GM18508 (cell line): ENCODE data around the gene SMIM41.

Source experiments
- ATAC-seq: cut with Tn5 transposase; IDR thresholded peaks from one replicate; pipeline ENCODE4 v1.9.1; 2021; ENCODE audit warnings: moderate number of reproducible peaks; ENCODE audit not compliant: insufficient read depth, unreplicated experiment

SMIM41 gene

DNA sequence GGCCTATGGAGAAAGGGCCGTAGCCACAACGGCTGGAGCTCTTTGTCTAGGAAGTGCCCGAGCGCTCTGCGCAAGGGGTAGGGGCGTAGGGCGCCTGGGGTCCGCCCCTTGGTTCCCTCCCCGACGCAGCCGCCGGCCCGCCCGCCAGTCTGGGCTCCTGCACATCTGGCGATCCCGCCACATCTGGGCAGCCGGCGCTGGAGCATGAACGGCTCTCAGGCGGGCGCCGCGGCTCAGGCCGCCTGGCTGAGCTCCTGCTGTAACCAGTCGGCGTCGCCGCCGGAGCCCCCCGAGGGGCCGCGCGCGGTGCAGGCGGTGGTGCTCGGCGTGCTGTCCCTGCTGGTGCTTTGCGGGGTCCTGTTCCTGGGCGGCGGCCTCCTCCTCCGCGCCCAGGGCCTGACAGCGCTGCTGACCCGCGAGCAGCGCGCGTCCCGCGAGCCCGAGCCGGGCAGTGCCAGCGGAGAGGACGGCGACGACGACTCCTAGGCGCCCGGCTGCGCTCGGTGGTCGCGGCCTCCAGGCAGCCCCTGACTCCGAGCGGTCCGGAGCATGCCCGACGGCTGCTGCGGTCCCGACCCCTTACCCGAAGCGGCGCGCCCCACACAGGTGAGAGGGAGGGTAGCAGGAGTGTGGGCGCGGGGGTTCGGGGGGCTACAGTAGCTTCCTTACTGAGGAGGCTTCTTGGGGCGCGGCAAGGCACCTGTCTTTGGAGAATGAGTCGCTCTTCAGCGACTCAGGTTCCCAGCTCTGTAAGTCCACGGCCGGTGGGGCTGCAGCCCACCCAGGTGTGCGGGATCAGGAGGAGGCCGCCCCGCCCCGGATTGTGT is at the start of gene SMIM41:
Gene SMIM41, plus strand, starts transcription at position 129 of the 827 bp plus-strand sequence. Its CDS starts 76 bp downstream, at position 205.
- ATAC-seq = no peak

GRCh38 chr12:52032446-52032803 is 47.1 kb upstream of the SMIM41 start:
- no peak for ATAC-seq

- peak; percentile 77 for ATAC-seq
Observed at GRCh38 chr12:52032804-52033445, 46.6 kb upstream of the SMIM41 start.

- no peak for ATAC-seq
Observed at GRCh38 chr12:52033446-52034140, 45.9 kb upstream of the SMIM41 start.

DNA sequence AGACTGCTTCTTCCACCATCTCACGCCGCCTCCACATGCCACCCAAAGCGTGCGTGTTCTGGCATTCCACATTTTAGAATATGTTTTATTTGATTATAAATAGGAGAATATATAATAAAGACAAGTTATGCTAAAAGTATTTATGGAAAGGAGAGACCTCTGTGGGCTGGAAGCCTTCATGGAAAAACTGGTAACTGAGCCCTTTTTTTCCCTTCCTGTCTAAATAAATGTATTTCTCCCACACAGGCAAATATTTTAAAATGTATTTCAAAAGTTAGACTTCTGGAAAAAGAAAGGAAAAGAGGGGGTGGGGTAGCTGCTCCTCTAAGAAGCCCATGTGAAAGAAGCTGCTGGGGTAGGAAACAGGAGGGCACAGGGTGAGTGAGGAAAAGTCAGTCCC is 44.3 kb upstream of the SMIM41 start:
- no peak for ATAC-seq

DNA sequence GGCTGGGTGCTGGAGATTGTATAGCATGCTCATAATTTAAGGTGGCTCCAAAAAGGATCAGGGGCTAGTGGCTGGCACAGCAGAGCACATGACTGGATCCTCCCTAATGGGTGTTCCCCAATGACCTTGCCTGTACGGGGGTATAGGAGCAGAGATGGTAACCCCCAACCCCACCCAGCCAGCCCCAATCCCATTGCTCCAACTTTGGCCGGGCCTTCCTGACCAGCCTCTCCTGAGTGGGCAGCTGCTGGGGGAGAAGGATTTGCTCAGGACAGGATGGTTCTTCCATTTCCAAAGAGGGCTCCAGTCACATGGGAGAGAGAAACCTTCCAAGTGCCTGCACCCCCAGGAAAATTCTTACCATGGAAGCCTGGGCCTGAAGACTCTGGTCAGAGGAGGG is 43.6 kb upstream of the SMIM41 start:
- ATAC-seq = no peak

DNA sequence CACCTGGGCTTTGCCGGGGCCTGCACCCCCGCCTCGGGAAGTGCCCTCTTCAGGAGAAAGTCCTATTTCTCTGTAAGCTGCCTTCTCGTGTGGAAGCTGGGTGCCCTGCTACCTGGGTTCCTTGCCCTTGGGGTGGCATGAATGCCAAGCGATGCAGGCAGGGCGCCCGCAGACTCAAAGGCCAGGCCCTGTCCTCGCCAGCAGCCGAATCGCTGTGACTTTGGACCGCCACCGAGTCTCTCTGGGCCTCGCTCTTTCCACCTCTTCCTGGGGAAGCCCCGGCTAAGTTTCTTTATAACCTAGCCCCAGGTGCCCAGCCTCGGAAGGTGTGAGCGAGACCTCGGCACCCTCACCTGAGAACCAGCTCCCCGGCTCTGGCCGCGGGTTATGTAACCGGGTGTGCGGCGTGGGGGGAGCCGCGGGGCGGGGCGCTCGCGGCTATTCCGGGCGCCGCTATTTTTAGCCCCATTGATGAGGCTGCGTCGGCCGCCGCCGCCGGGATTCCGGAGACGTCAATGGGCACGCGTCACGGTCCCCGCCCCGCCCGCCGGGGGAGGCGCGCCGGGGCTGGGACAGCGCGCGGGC is 42.8 kb upstream of the SMIM41 start:
- no peak for ATAC-seq

DNA sequence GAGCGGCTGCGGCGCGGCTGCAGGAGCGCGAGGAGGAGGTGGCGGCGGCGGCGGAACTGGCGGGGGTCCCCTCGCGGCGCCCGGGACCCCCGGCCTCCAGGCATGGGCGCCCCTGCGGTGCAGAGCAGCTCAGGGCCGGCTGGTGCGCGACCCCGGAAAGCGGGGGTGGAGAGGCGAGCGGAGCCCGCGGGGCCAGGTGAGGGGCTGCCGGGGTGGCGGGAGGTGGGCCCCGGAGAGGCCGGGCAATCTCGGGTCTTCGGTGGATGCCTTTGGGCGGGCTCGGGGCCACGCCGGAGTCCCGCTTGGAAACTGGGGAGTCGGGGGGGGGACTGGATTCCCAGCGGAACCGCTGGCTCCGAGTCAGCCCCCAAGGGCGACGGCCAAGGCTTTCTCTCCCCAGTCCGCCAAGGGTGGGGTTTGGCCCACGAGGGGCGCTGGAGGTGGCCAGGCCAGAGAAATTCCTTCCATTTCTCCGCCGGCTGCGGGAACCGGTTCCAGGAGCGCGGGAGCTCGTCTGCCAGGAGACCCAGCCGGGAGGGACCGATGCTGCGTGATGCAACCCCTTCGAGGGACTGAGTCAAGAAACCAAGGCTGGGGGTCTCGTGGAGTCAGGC is 42.1 kb upstream of the SMIM41 start:
- ATAC-seq = no peak

GRCh38 chr12:52038447-52038846 is 41.1 kb upstream of the SMIM41 start:
- no peak for ATAC-seq

DNA sequence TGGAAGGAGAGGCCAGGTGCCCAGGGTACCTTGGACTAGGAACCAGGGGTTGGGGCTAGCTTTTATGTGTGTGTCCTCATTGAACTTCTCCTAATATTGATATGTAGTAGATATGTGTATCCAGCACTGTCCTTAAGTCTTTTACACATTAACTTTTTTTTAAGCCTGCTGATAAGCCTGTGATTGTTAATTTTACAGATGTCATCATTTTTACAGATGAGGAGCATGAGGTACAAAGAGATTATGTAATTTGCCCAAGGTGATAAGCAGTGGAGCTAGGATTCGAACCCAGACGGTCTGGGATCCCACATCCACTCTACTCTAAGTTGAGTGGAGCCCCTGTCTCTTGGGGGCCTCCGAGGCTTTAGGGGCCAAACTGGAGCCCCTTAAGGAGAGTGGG is 38.5 kb upstream of the SMIM41 start:
- ATAC-seq = no peak

GRCh38 chr12:52041695-52042123 is 37.8 kb upstream of the SMIM41 start:
- ATAC-seq = no peak

DNA sequence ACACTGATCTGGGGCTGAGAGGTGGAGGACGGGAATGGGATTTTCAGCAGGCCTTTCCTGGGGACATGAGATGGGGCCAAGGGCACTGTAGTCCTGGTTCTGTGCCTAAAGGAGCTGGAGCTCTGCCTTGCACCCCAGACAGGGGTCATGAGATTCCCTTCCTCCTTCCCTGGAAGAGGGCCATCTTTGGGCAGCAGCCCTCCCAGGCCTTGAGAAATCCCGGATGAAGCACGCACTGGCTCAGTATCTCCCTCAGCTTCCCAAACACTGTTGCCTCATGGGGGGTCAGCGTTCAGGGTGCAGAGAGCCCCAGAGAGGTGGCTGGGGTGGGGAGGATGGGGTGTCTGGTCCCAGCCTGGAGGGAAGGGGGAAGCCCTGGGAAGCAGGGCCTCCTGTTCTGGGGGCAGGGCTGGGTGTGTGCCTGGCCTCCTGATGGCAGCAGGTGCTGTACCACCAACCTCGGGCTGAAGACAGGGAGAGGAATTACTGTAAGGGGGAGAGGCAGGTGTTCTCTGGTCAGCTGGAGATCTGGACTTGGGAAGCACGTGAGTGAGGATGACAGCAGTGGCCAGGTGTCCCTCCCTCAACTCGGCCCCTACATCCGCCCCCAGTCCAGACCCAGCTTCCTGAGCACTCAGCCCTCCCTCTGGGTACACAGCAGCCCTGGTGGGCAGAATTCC is 36.7 kb upstream of the SMIM41 start:
- ATAC-seq = no peak

DNA sequence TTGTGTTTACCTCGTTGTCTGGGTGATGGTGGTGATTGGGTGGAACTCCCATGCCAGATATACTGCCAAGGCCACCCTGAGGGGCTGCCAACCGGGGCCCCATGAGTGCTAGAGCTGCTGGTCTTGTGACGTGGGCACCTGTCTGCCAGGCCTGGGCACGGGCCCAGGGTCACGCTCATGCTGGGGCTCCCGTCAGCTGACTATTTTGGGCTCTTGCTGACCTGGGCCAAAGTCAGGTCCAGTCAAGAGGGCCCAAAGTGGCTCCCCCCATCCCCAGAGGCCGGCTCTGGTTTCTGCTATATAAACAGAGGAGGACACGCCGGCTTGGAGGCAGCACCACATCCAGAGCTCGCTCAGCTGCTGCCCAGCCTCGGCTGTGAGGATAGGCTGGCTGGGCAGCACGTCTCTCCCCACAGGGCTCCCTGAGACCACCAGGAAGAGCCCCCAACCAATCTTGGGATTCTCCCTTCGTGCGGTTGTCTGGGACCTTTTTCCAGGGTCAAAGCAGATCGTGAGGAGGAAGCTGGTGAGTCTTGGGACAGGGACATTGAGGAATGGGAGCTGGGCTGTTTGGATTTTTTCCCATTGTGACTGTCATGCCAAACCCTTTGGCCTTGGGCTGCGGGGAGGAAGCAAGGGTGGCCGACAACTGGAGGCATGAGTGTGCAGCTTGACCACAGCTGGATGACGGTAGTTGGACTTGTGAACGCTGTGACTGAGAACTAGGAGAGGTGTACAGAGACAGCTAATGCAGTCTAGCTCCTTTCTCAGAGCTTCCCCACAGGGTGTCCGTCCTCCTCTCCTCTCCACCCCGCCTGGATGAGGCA is 35.9 kb upstream of the SMIM41 start:
- no peak for ATAC-seq

DNA sequence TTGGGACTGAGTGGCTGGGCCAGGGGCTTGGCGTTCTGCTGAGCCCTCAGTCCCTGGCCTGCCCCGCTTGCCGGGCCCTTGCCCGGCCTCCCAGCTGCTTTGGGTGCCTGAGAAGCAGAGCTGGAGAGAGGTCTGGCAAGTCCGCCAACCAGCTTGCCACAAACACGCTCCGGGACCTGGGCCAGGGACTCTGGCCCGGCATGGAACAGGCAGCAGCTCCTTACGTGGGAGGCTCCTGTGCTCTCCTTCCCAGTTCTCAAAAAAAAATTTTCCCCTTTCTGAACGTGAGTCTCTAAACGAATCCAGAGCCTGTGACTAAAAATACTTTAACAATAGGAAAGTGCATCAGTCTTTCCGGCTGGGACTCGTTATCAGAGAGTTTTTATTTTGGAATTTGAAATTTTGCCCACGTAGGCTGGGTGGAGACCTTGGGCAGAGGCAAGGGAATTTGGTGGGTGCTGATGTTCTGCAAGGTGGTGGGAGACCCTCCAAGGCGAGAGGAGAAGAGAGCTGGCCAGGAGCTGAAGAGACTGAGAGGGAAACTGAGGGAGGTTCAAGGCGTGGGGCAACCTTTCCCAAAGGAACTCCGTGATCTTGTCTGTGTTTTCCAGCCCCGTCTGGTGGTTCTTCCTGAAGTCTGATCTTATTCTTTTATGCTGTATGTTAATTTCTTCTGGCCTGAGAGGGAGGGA is 35.1 kb upstream of the SMIM41 start:
- ATAC-seq = no peak

DNA sequence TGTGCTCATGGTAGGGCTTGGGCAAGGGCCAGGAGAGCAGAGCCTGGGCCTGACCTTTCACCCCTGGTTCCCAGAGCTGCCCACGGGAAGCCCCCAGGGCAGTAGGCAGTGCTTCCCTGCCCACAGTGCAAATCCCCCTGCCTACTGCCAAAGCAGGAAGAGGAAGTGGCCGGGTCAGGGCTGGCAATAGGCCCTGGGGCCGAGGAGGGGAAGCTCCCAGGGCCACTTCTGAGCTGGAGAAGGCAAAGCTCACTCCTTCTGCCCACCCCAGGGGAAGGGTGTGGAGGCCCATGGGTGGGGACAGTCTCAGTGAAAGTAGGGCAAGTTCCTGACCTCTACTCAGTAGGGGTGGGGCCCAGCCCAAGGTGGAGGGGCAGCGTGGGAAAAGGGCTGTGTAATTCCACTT is 33.7 kb upstream of the SMIM41 start:
- no peak for ATAC-seq

GRCh38 chr12:52046859-52047258 is 32.6 kb upstream of the SMIM41 start:
- no peak for ATAC-seq

DNA sequence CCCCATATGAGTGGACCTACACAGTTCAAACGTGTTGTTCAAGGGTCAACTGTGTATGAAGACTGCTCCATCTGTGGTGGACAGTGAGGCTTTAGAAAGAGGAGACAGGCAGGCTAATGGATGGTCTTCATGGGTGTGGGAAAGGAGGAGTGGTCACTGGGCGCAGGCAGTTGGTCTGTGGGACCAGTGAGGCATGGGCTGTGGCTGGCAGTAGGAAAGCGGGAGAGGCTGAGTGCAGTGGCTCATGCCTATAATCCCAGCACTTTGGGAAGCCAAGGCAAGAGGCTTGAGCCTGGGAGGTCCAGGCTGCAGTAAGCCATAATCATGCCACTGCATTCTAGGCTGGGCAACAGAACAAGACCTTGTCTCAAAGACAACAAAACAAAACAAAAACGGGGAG is 30.2 kb upstream of the SMIM41 start:
- no peak for ATAC-seq

DNA sequence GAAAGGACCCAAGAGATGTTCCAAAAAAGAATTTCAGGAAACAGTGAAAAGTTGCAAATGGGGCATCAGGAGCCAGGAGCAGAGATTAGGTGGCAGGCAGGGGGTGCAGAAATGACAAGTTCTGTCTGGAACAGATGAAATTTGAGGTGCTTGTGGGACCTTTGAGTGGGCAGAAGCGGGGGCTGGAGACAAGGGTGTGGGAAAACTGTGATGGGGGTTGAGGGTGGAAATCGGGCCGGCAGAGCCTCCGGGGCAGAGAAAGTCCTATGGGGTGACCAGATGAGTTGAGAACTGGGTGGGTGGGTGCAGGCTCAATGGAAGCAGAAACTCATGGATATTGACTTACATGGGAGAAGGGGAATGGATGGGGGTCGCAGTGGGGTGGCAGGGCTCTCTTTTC is 29.8 kb upstream of the SMIM41 start:
- ATAC-seq = no peak
